Measurements from ENCODE around the gene AKIRIN2.

GRCh38 chr6:87710090-87710489, 8.1 kb upstream of the AKIRIN2 start:
- TF ChIP-seq EP300 (IDR thresholded peaks at IDR 0.05; ENCODE audit: borderline replicate concordance in 1 of 2, low read depth in 1 of 2, low read length in 1 of 2) (no peak), SIN3A (IDR thresholded peaks at IDR 0.05; ENCODE audit: borderline replicate concordance, low read depth, low read length) (no peak), REST (IDR thresholded peaks at IDR 0.05; ENCODE audit: low read depth, low read length) (no peak), CTCF (IDR thresholded peaks at IDR 0.05) (no peak), TCF12 (IDR thresholded peaks at IDR 0.05) (no peak), POLR2AphosphoS5 (IDR thresholded peaks at IDR 0.05; ENCODE audit: low read depth, low read length) (no peak), EZH2phosphoT487 (IDR thresholded peaks at IDR 0.05; ENCODE audit: borderline replicate concordance, low read depth) (no peak), CHD2 (IDR thresholded peaks at IDR 0.05; ENCODE audit: low read length, partially characterized antibody) (no peak), TAF1 (IDR thresholded peaks at IDR 0.05; ENCODE audit: borderline replicate concordance, low read depth, low read length) (no peak), SMC3 (IDR thresholded peaks at IDR 0.05; ENCODE audit: low read depth, low read length) (no peak), YY1 (IDR thresholded peaks at IDR 0.05; ENCODE audit: low read depth) (no peak), GATA2 (CRISPR knock-in tag; IDR thresholded peaks at IDR 0.05) (no peak), NFIC (IDR thresholded peaks at IDR 0.05; ENCODE audit: borderline replicate concordance) (no peak)
- TF ChIP-seq, protein P1, sequence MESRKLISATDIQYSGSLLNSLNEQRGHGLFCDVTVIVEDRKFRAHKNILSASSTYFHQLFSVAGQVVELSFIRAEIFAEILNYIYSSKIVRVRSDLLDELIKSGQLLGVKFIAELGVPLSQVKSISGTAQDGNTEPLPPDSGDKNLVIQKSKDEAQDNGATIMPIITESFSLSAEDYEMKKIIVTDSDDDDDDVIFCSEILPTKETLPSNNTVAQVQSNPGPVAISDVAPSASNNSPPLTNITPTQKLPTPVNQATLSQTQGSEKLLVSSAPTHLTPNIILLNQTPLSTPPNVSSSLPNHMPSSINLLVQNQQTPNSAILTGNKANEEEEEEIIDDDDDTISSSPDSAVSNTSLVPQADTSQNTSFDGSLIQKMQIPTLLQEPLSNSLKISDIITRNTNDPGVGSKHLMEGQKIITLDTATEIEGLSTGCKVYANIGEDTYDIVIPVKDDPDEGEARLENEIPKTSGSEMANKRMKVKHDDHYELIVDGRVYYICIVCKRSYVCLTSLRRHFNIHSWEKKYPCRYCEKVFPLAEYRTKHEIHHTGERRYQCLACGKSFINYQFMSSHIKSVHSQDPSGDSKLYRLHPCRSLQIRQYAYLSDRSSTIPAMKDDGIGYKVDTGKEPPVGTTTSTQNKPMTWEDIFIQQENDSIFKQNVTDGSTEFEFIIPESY (IDR thresholded peaks at IDR 0.05; ENCODE audit: borderline replicate concordance, low read depth) = no peak

Measured in SK-N-SH (cell line).